IgD-negative memory B cell (primary cell): ENCODE data around the gene PDZRN4. TPM values are rescaled to one million over a fixed set of nuclear protein-coding genes. Genes with fewer than 3 reads are reported as not detected.
"Not testable (repeated sequence)": the region's sequence is repeated elsewhere in the genome, so short reads cannot be mapped to it uniquely, and the experiment has no call there.

Experiments
- H3K27ac Mint-ChIP-seq, 3 donors: one replicate each; pipeline ENCODE4 v1.8.0; 2020 to 2022; ENCODE audit warnings: mild to moderate bottlenecking in 3 of 3, mixed read lengths in 3 of 3, moderate library complexity in 1 of 3
- H3K27me3 Mint-ChIP-seq: one replicate; pipeline ENCODE4 v1.8.0; 2021; ENCODE audit warnings: mixed read lengths
- H3K36me3 Mint-ChIP-seq: one replicate; pipeline ENCODE4 v1.8.0; 2020; ENCODE audit warnings: mild to moderate bottlenecking, mixed read lengths
- H3K4me1 Mint-ChIP-seq, 3 donors: one replicate each; pipeline ENCODE4 v1.8.0; 2020 to 2022; ENCODE audit warnings: mixed read lengths in 3 of 3, mild to moderate bottlenecking in 1 of 3
- H3K4me3 Mint-ChIP-seq, 4 donors: one replicate each; pipeline ENCODE4 v1.8.0; 2020 to 2022; ENCODE audit warnings: mild to moderate bottlenecking in 4 of 4, mixed read lengths in 4 of 4, moderate library complexity in 3 of 4
- H3K9me3 Mint-ChIP-seq, 3 donors: one replicate each; pipeline ENCODE4 v1.8.0; 2020 to 2021; ENCODE audit warnings: mixed read lengths in 3 of 3, mild to moderate bottlenecking in 1 of 3
- polyA plus RNA-seq: library from polyadenylated mRNA; unstranded; fragments of 300-500 nt; fragmentation: Illumina TruSeq; gene quantifications from one replicate; pipeline ENCODE4 v1.2.3, GENCODE V29; 2021

PDZRN4 gene
- polyA plus RNA-seq, 1 donor from 2014 or later: not detected

GRCh38 chr12:41230756-41231155, 42.6 kb downstream of the PDZRN4 start:
- H3K9me3 Mint-ChIP-seq: no peaks in the 10 kb centered on the region

GRCh38 chr12:41234692-41235091, 46.6 kb downstream of the PDZRN4 start:
- H3K4me3 Mint-ChIP-seq: no peak overlapping the region
- H3K36me3 Mint-ChIP-seq: no peaks in the 10 kb centered on the region
- H3K27ac Mint-ChIP-seq: no peak overlapping the region
- peaks cover 2 to 4% (median 3%) of the 10 kb centered on the region in 3 donors for H3K9me3 Mint-ChIP-seq
- H3K4me1 Mint-ChIP-seq: peaks cover 0 to 2% (median 0%) of the 10 kb centered on the region in 3 donors
- no peaks in the 10 kb centered on the region for H3K27me3 Mint-ChIP-seq

More at GRCh38 chr12:41230756-41231155, 42.6 kb downstream of the PDZRN4 start:
- H3K4me3 Mint-ChIP-seq: no peak overlapping the region
- peaks cover 2% of the 10 kb centered on the region for H3K27me3 Mint-ChIP-seq
- no peak overlapping the region for H3K27ac Mint-ChIP-seq
- H3K4me1 Mint-ChIP-seq: peaks cover 6 to 11% (median 8%) of the 10 kb centered on the region in 3 donors
- H3K36me3 Mint-ChIP-seq: no peaks in the 10 kb centered on the region

- Mint-ChIP-seq H3K4me1 (no peaks in the 10 kb centered on the region), H3K27me3 (peaks cover 7% of the 10 kb centered on the region), H3K27ac (no peak overlapping the region), H3K36me3 (no peaks in the 10 kb centered on the region), H3K4me3 (no peak overlapping the region), H3K9me3 (peaks cover 0 to 4% (median 3%) of the 10 kb centered on the region in 3 donors)
Observed at GRCh38 chr12:41242603-41243002, 54.5 kb downstream of the PDZRN4 start.

DNA sequence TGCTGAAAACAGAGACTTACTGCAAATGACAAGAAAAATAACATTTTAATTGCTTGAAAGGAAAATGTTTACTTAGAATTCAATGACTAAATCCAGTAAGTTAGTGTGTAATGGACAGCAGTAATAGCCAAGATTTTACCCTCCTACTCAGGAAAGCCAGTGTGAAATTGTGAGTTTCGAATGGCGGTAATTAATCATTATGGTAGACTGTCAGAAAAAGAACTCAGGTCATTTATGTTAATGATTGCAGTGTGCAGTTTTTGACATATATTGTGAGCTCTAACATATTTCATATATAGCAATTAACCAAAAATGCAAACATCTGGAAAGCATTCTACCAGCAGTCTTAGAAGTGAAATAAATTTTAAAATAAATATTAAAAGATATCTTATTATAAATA, 60.3 kb downstream of the PDZRN4 start:
- Mint-ChIP-seq H3K27ac (no peak overlapping the region), H3K9me3 (peaks cover 0 to 2% (median 0%) of the 10 kb centered on the region in 3 donors), H3K27me3 (peaks cover 5% of the 10 kb centered on the region), H3K4me1 (no peaks in the 10 kb centered on the region), H3K36me3 (peaks cover 2% of the 10 kb centered on the region), H3K4me3 (no peak overlapping the region)

GRCh38 chr12:41250748-41251147, 62.6 kb downstream of the PDZRN4 start:
- no peaks in the 10 kb centered on the region for H3K4me1 Mint-ChIP-seq
- peaks cover 2% of the 10 kb centered on the region for H3K27me3 Mint-ChIP-seq
- peaks cover 2% of the 10 kb centered on the region for H3K36me3 Mint-ChIP-seq

DNA sequence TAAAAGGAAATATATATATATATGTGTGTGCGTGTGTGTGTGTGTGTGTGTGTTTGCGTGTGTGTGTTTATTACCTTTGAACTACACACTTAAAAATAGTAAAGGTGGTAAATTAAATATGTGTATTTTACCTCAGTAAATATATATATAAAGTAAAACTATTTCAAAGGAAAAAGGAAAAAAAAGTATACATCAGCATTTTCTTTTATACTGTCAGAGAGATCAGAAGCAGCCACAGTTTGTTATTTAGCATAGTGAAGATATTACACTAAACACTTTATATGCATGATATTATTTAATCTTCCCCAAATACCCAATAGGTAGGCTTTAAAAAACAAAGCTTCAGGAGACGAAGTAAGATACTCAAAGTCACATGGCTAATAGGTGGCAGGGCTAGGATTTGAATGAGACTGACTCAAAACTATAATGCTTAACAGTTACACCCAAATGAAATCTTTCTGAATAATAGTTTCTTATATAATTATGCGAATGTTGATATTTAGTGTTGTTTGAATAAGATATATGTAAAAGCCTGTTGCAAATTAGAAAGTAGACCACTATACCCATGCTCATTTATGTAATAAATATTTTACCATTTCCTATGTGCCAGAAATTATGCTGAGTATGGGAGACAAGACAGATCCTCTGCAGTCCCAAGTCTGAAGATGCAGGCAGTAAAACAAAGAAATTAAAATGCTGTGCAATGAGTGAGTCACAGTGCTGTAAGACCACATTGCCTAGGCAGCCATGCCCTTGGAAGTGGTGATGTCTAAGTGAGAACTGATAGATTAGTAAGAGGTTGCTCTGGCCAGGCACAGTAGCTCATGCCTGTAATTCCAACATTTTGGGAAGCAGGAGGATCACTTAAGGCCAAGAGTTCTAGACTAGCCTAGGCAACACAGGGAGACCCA, 66.1 kb downstream of the PDZRN4 start:
- Mint-ChIP-seq H3K27ac (no peak overlapping the region), H3K9me3 (peaks cover 0 to 3% (median 2%) of the 10 kb centered on the region in 3 donors), H3K4me1 (no peaks in the 10 kb centered on the region), H3K27me3 (no peaks in the 10 kb centered on the region), H3K36me3 (peaks cover 2% of the 10 kb centered on the region), H3K4me3 (no peak overlapping the region)

More at GRCh38 chr12:41250748-41251147, 62.6 kb downstream of the PDZRN4 start:
- peaks cover 0 to 2% (median 0%) of the 10 kb centered on the region in 3 donors for H3K9me3 Mint-ChIP-seq
- H3K4me3 Mint-ChIP-seq: peak overlapping the region in 1 of 4 donors; percentile 28
- H3K27ac Mint-ChIP-seq: no peak overlapping the region

- H3K27me3 Mint-ChIP-seq, H3K27ac Mint-ChIP-seq, H3K4me3 Mint-ChIP-seq, H3K9me3 Mint-ChIP-seq, H3K36me3 Mint-ChIP-seq, H3K4me1 Mint-ChIP-seq: not testable (repeated sequence)
Observed at GRCh38 chr12:41263196-41263595, 75.1 kb downstream of the PDZRN4 start.

DNA sequence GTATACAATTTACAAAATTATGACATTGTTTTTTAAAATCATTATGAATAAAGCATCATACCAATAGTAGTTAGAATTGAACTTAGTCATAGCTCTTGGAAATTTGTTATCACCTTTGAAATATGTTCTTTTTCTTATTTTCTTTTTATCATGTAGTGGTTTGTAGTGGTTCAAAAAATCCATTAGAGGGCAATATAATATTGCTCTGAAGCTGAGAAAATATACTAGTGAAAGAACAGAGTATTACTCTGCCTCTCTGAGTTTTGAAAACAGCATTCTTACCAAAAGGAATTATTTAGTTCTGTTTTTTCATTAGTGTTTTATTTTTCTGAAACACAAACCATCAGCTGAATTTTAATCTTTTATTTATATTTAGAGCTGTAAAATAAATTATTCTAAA, 76.2 kb downstream of the PDZRN4 start:
- Mint-ChIP-seq H3K27me3 (peaks cover 7% of the 10 kb centered on the region), H3K4me3 (no peak overlapping the region), H3K4me1 (no peaks in the 10 kb centered on the region), H3K27ac (no peak overlapping the region), H3K9me3 (no peaks in the 10 kb centered on the region), H3K36me3 (no peaks in the 10 kb centered on the region)

GRCh38 chr12:41269056-41269455, 80.9 kb downstream of the PDZRN4 start:
- Mint-ChIP-seq H3K27ac (no peak overlapping the region), H3K4me1 (no peaks in the 10 kb centered on the region), H3K27me3 (no peaks in the 10 kb centered on the region), H3K9me3 (no peaks in the 10 kb centered on the region), H3K4me3 (no peak overlapping the region), H3K36me3 (no peaks in the 10 kb centered on the region)

GRCh38 chr12:41271489-41271888, 83.4 kb downstream of the PDZRN4 start:
- Mint-ChIP-seq H3K36me3 (no peaks in the 10 kb centered on the region), H3K27me3 (peaks cover 2% of the 10 kb centered on the region), H3K4me3 (no peak overlapping the region), H3K27ac (no peak overlapping the region), H3K9me3 (no peaks in the 10 kb centered on the region), H3K4me1 (no peaks in the 10 kb centered on the region)

GRCh38 chr12:41274643-41275042, 86.5 kb downstream of the PDZRN4 start:
- Mint-ChIP-seq H3K4me1 (no peaks in the 10 kb centered on the region), H3K27me3 (peaks cover 2% of the 10 kb centered on the region)

GRCh38 chr12:41277100-41277945, 89.2 kb downstream of the PDZRN4 start:
- Mint-ChIP-seq H3K27ac (no peak overlapping the region), H3K4me3 (no peak overlapping the region), H3K27me3 (peaks cover 2% of the 10 kb centered on the region), H3K9me3 (no peaks in the 10 kb centered on the region), H3K4me1 (no peaks in the 10 kb centered on the region), H3K36me3 (no peaks in the 10 kb centered on the region)

More at GRCh38 chr12:41274643-41275042, 86.5 kb downstream of the PDZRN4 start:
- Mint-ChIP-seq H3K27ac (no peak overlapping the region), H3K4me3 (no peak overlapping the region), H3K9me3 (no peaks in the 10 kb centered on the region), H3K36me3 (no peaks in the 10 kb centered on the region)

- Mint-ChIP-seq H3K27me3 (peaks cover 2% of the 10 kb centered on the region), H3K36me3 (no peaks in the 10 kb centered on the region), H3K4me3 (no peak overlapping the region), H3K27ac (no peak overlapping the region), H3K4me1 (no peaks in the 10 kb centered on the region), H3K9me3 (no peaks in the 10 kb centered on the region)
Observed at GRCh38 chr12:41277946-41278267, 89.8 kb downstream of the PDZRN4 start.

- not testable (repeated sequence) for H3K36me3 Mint-ChIP-seq, H3K9me3 Mint-ChIP-seq, H3K4me1 Mint-ChIP-seq, H3K27ac Mint-ChIP-seq, H3K27me3 Mint-ChIP-seq, H3K4me3 Mint-ChIP-seq
Observed at GRCh38 chr12:41280341-41281095, 92.4 kb downstream of the PDZRN4 start.

DNA sequence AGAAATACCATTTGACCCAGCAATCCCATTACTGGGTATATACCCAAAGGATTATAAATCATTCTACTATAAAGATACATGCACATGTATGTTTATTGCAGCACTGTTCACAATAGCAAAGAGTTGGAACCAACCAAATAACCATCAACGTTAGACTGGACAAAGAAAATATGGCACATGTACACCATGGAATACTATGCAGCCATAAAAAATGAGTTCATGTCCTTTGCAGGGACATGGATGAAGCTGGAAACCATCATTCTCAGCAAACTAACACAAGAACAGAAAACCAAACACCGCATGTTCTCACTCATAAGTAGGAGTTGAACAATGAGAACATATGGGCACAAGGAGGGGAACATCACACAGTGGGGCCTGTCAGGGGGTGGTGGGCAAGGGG, 97.3 kb downstream of the PDZRN4 start:
- not testable (repeated sequence) for H3K4me3 Mint-ChIP-seq, H3K27me3 Mint-ChIP-seq, H3K27ac Mint-ChIP-seq, H3K4me1 Mint-ChIP-seq, H3K9me3 Mint-ChIP-seq, H3K36me3 Mint-ChIP-seq
